Measurements from ENCODE around the gene PFN3.

The PFN3 gene

DNA sequence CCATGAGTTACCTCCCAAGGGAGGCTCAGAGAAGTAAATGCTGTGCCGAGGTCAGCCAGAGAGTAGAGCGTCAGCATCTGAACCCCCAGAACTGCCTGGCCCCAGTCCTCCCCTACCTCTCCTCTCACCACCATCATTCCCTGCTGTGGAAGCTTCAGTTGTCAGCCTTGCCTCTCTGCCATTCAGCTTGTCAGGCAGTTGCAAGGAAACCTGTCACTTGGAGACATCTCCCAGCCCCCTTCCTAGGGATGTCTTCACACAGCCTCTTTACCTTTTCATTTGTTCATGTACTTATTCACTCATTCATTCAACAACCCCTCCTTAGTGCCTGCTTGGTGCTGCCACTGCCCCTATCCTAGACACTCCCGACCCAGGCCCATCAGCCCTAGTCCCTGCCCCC, 40.6 kb downstream of the PFN3 start:
- Histone ChIP-seq H3K23ac (ENCODE audit: low read length) (no peak overlapping the region), H4K5ac (ENCODE audit: low read length) (no peak overlapping the region), H2AK5ac (ENCODE audit: low read length) (no peak overlapping the region), H3K4me3 (ENCODE audit: low read length) (no peak overlapping the region), H3K9ac (ENCODE audit: low read length) (no peak overlapping the region), H3K79me1 (ENCODE audit: low read length) (no peaks in the 10 kb centered on the region), H3K79me2 (ENCODE audit: control insufficient read depth, insufficient read depth, low read length) (no peaks in the 10 kb centered on the region), H3K27me3 (ENCODE audit: insufficient read depth, low read length, poor library complexity) (no peaks in the 10 kb centered on the region), H3K4me1 (ENCODE audit: control insufficient read depth, low read depth, low read length) (no peaks in the 10 kb centered on the region), H2BK120ac (ENCODE audit: low read depth, low read length) (no peak overlapping the region), H2BK5ac (ENCODE audit: low read length) (no peak overlapping the region), H3K56ac (ENCODE audit: low read length) (no peak overlapping the region), H3K4ac (ENCODE audit: low read depth, low read length) (no peak overlapping the region), H3K27ac (ENCODE audit: low read depth, low read length) (no peak overlapping the region), H4K8ac (ENCODE audit: low read depth, low read length) (no peak overlapping the region), H3K36me3 (ENCODE audit: control insufficient read depth, insufficient read depth, low read length) (no peaks in the 10 kb centered on the region), H3K4me2 (ENCODE audit: low read length) (no peak overlapping the region), H2BK15ac (replicated peaks; ENCODE audit: low read depth) (no peak overlapping the region), H3K18ac (ENCODE audit: low read length) (no peak overlapping the region)
- no peak for DNase-seq
- no CpG with 5 or more reads among the region's 3 CpGs for WGBS (ENCODE audit: extremely low coverage, insufficient coverage, low lambda C conversion rate)

DNA sequence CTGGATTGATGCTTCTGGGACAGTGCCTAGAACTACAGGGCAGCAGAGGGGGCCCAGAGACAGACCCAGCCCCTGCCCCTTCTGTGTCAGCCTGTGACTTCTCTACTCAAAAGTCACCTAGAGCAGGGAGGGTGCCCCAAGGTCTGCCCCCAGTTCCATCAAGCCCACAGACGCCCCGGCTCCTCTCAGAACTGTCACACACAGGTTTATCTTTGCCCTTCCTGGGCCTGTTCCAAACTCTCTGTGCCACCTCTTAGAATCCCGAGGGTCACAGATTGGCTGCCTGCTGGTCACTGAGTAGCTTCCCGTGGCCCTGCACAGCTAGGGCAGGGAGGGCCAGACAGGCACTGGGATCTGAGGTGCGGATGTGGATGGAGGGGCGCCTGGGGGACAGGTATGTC, 41.0 kb downstream of the PFN3 start:
- Histone ChIP-seq H2AK5ac (ENCODE audit: low read length) (no peak overlapping the region), H3K79me2 (ENCODE audit: control insufficient read depth, insufficient read depth, low read length) (no peaks in the 10 kb centered on the region), H2BK120ac (ENCODE audit: low read depth, low read length) (no peak overlapping the region), H3K27ac (ENCODE audit: low read depth, low read length) (no peak overlapping the region), H4K5ac (ENCODE audit: low read length) (no peak overlapping the region), H3K56ac (ENCODE audit: low read length) (no peak overlapping the region), H3K23ac (ENCODE audit: low read length) (no peak overlapping the region), H3K79me1 (ENCODE audit: low read length) (no peaks in the 10 kb centered on the region), H3K36me3 (ENCODE audit: control insufficient read depth, insufficient read depth, low read length) (no peaks in the 10 kb centered on the region), H3K18ac (ENCODE audit: low read length) (no peak overlapping the region), H3K4me1 (ENCODE audit: control insufficient read depth, low read depth, low read length) (no peaks in the 10 kb centered on the region), H3K9ac (ENCODE audit: low read length) (no peak overlapping the region), H4K8ac (ENCODE audit: low read depth, low read length) (no peak overlapping the region), H3K4ac (ENCODE audit: low read depth, low read length) (no peak overlapping the region), H3K4me2 (ENCODE audit: low read length) (no peak overlapping the region), H3K4me3 (ENCODE audit: low read length) (no peak overlapping the region), H2BK5ac (ENCODE audit: low read length) (no peak overlapping the region), H2BK15ac (replicated peaks; ENCODE audit: low read depth) (no peak overlapping the region), H3K27me3 (ENCODE audit: insufficient read depth, low read length, poor library complexity) (no peaks in the 10 kb centered on the region)
- WGBS (ENCODE audit: extremely low coverage, insufficient coverage, low lambda C conversion rate), result no CpG with 5 or more reads among the region's 6 CpGs
- DNase-seq, result no peak

DNA sequence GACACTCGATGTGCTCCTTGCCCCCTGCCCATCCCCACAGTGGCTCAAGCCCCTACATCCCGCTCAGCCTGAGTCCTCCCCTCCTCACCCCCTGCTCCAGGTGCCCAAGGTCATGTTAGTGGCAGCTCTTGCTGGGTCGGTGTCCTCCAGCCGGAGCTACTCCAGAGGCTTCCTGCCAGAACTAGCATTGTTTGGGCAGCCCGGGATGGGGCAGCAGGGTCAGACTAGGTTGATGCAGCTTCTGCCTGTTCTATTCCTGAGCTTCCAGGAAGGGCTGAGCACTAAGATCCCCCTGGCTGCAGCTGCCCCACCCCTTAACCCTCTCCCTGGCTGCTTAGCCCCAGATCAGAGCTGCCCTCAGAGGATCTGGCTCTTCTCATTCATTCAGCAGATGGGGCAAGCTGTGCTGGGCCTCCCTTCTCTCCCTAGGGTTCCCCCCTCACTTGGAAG, 42.1 kb downstream of the PFN3 start:
- Histone ChIP-seq H2AK5ac (ENCODE audit: low read length) (no peak overlapping the region), H4K8ac (ENCODE audit: low read depth, low read length) (no peak overlapping the region), H2BK5ac (ENCODE audit: low read length) (no peak overlapping the region), H4K5ac (ENCODE audit: low read length) (no peak overlapping the region), H3K27me3 (ENCODE audit: insufficient read depth, low read length, poor library complexity) (no peaks in the 10 kb centered on the region), H3K18ac (ENCODE audit: low read length) (no peak overlapping the region), H3K36me3 (ENCODE audit: control insufficient read depth, insufficient read depth, low read length) (no peaks in the 10 kb centered on the region), H2BK15ac (replicated peaks; ENCODE audit: low read depth) (no peak overlapping the region), H3K56ac (ENCODE audit: low read length) (no peak overlapping the region), H3K27ac (ENCODE audit: low read depth, low read length) (no peak overlapping the region), H3K4me2 (ENCODE audit: low read length) (no peak overlapping the region), H3K4me3 (ENCODE audit: low read length) (no peak overlapping the region), H3K23ac (ENCODE audit: low read length) (no peak overlapping the region), H3K9ac (ENCODE audit: low read length) (no peak overlapping the region), H3K4me1 (ENCODE audit: control insufficient read depth, low read depth, low read length) (no peaks in the 10 kb centered on the region), H3K79me2 (ENCODE audit: control insufficient read depth, insufficient read depth, low read length) (no peaks in the 10 kb centered on the region), H3K4ac (ENCODE audit: low read depth, low read length) (no peak overlapping the region), H3K79me1 (ENCODE audit: low read length) (no peaks in the 10 kb centered on the region), H2BK120ac (ENCODE audit: low read depth, low read length) (no peak overlapping the region)
- no CpG with 5 or more reads among the region's 5 CpGs for WGBS (ENCODE audit: extremely low coverage, insufficient coverage, low lambda C conversion rate)
- DNase-seq, result no peak

DNA sequence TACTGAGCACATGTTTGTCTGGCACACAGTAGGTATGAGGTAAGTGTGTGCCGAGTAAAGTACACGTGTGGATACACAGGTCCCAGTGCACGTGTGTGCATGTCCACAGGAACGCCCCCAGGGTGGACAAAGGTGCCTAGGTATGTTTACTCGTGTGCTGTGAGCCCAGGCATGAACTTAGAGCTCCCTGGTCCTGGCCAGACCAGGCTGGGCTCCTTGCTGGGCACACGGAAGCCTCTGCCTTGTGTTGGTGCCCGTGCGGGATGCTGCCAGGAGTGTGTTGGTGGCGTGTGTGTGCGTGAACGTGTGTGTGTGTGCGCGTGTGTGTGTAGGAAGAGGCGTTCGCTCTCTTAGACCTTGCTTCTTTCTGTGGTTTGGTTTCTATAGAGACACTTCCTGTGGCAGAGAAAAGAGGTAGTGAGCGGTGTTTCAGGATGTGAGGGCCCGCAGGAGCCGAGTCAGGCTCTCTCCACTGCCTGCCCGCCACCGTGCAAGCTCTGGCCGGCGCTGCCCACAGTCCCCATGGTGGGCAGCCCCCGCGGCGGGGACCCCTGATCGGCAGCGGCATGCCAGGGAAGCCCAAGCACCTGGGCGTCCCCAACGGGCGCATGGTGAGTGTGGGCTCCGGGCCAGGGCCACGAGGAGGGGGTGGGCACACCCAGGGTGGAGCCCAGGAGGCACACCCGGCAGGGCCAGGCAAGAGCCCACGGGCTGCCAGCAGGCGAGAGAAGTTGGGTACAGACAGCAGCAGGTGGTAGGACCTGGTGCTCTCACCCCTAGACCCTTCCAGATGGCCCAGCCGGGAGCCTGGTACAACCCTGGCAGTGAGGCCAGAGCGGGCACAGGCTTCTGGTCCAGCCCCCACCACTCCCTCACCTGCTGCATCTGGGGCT, 42.8 kb downstream of the PFN3 start, which contains the start of gene RGS14:
TSS of gene RGS14 (plus strand) at position 466 of the 893 bp plus-strand sequence. CDS start at position 567, 101 bp downstream.
- Histone ChIP-seq H2BK5ac (ENCODE audit: low read length) (no peak within 1 kb of the TSS), H3K9ac (ENCODE audit: low read length) (no peak within 1 kb of the TSS)
- whole genome bisulfite sequencing (ENCODE audit: extremely low coverage, insufficient coverage, low lambda C conversion rate), result no CpG with 5 or more reads among the region's 37 CpGs

DNA sequence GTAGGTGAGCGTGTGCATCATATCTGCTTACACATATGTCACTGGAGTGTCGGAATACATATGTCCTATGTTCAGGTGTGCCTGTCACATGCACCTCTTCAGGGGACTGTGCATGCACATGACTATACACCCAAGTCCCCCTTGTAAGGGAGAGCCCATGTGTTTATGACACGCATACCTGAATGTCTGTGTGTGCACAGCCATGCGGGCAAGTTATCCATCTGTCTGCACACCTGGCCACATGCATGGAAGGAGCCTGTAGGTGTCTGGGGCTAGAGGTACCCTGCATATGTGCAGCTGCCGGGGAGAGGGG, 43.4 kb downstream of the PFN3 start:
- Histone ChIP-seq H3K79me1 (ENCODE audit: low read length) (no peaks in the 10 kb centered on the region), H2BK120ac (ENCODE audit: low read depth, low read length) (no peak overlapping the region), H3K79me2 (ENCODE audit: control insufficient read depth, insufficient read depth, low read length) (no peaks in the 10 kb centered on the region), H3K4ac (ENCODE audit: low read depth, low read length) (no peak overlapping the region), H3K27ac (ENCODE audit: low read depth, low read length) (no peak overlapping the region), H4K8ac (ENCODE audit: low read depth, low read length) (no peak overlapping the region), H2AK5ac (ENCODE audit: low read length) (no peak overlapping the region), H3K9ac (ENCODE audit: low read length) (no peak overlapping the region), H3K4me3 (ENCODE audit: low read length) (no peak overlapping the region), H3K4me1 (ENCODE audit: control insufficient read depth, low read depth, low read length) (no peaks in the 10 kb centered on the region), H3K4me2 (ENCODE audit: low read length) (no peak overlapping the region), H3K23ac (ENCODE audit: low read length) (no peak overlapping the region), H4K5ac (ENCODE audit: low read length) (no peak overlapping the region), H3K36me3 (ENCODE audit: control insufficient read depth, insufficient read depth, low read length) (no peaks in the 10 kb centered on the region), H3K18ac (ENCODE audit: low read length) (no peak overlapping the region), H3K27me3 (ENCODE audit: insufficient read depth, low read length, poor library complexity) (no peaks in the 10 kb centered on the region), H3K56ac (ENCODE audit: low read length) (no peak overlapping the region), H2BK5ac (ENCODE audit: low read length) (no peak overlapping the region), H2BK15ac (replicated peaks; ENCODE audit: low read depth) (no peak overlapping the region)
- no peak for DNase-seq
- no CpG with 5 or more reads among the region's 5 CpGs for WGBS (ENCODE audit: extremely low coverage, insufficient coverage, low lambda C conversion rate)

More for the DNA sequence above, 42.8 kb downstream of the PFN3 start, which contains the start of gene RGS14:
- no peak for DNase-seq
- no peaks in the 10 kb centered on the region for H3K4me1 ChIP-seq (ENCODE audit: control insufficient read depth, low read depth, low read length)
- no peaks in the 10 kb centered on the region for H3K79me2 ChIP-seq (ENCODE audit: control insufficient read depth, insufficient read depth, low read length)
- no peaks in the 10 kb centered on the region for H3K27me3 ChIP-seq (ENCODE audit: insufficient read depth, low read length, poor library complexity)
- H3K79me1 ChIP-seq (ENCODE audit: low read length), result no peaks in the 10 kb centered on the region
- H3K56ac ChIP-seq (ENCODE audit: low read length), result no peak within 1 kb of the TSS
- H4K5ac ChIP-seq (ENCODE audit: low read length), result no peak within 1 kb of the TSS
- no peak within 1 kb of the TSS for H3K27ac ChIP-seq (ENCODE audit: low read depth, low read length)
- H3K4me2 ChIP-seq (ENCODE audit: low read length), result no peak within 1 kb of the TSS
- H3K36me3 ChIP-seq (ENCODE audit: control insufficient read depth, insufficient read depth, low read length), result no peaks in the 10 kb centered on the region
- H3K4ac ChIP-seq (ENCODE audit: low read depth, low read length), result no peak within 1 kb of the TSS
- H4K8ac ChIP-seq (ENCODE audit: low read depth, low read length), result no peak within 1 kb of the TSS
- H3K23ac ChIP-seq (ENCODE audit: low read length), result no peak within 1 kb of the TSS
- H3K4me3 ChIP-seq (ENCODE audit: low read length), result no peak within 1 kb of the TSS
- H2BK15ac ChIP-seq (replicated peaks; ENCODE audit: low read depth), result no peak within 1 kb of the TSS
- no peak within 1 kb of the TSS for H3K18ac ChIP-seq (ENCODE audit: low read length)
- H2BK120ac ChIP-seq (ENCODE audit: low read depth, low read length), result no peak within 1 kb of the TSS
- no peak within 1 kb of the TSS for H2AK5ac ChIP-seq (ENCODE audit: low read length)

DNA sequence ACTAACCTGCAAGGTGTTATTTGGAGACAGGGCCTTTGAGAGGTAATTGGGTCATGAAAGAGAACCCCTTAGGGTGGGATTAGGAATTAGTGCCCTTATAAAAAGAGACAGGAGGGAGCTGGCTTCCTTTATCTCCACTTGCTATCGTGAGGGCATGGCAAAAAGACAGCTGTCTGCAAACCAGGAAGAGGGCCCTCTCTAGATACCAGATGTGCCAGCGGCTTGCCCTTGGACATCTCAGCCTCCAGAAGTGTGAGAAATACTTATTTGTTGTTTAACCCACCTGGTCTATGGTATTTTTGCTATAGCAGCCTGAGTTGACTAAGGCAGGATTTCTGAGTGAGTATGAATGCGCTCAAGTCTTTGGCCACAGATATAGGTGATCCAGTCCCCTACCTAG, 43.7 kb downstream of the PFN3 start:
- no peak overlapping the region for H3K4ac ChIP-seq (ENCODE audit: low read depth, low read length)
- H3K27ac ChIP-seq (ENCODE audit: low read depth, low read length), result no peak overlapping the region
- H2AK5ac ChIP-seq (ENCODE audit: low read length), result no peak overlapping the region
- H3K27me3 ChIP-seq (ENCODE audit: insufficient read depth, low read length, poor library complexity), result no peaks in the 10 kb centered on the region
- no peak for DNase-seq
- no peak overlapping the region for H3K9ac ChIP-seq (ENCODE audit: low read length)
- H3K4me2 ChIP-seq (ENCODE audit: low read length), result no peak overlapping the region
- H3K18ac ChIP-seq (ENCODE audit: low read length), result no peak overlapping the region
- no CpG with 5 or more reads among the region's 3 CpGs for WGBS (ENCODE audit: extremely low coverage, insufficient coverage, low lambda C conversion rate)
- H2BK5ac ChIP-seq (ENCODE audit: low read length), result no peak overlapping the region
- no peak overlapping the region for H2BK15ac ChIP-seq (replicated peaks; ENCODE audit: low read depth)
- H4K5ac ChIP-seq (ENCODE audit: low read length), result no peak overlapping the region
- no peak overlapping the region for H4K8ac ChIP-seq (ENCODE audit: low read depth, low read length)
- no peak overlapping the region for H3K23ac ChIP-seq (ENCODE audit: low read length)
- no peaks in the 10 kb centered on the region for H3K79me1 ChIP-seq (ENCODE audit: low read length)
- H2BK120ac ChIP-seq (ENCODE audit: low read depth, low read length), result no peak overlapping the region
- H3K4me1 ChIP-seq (ENCODE audit: control insufficient read depth, low read depth, low read length), result no peaks in the 10 kb centered on the region
- H3K4me3 ChIP-seq (ENCODE audit: low read length), result no peak overlapping the region
- H3K56ac ChIP-seq (ENCODE audit: low read length), result no peak overlapping the region
- H3K79me2 ChIP-seq (ENCODE audit: control insufficient read depth, insufficient read depth, low read length), result no peaks in the 10 kb centered on the region
- no peaks in the 10 kb centered on the region for H3K36me3 ChIP-seq (ENCODE audit: control insufficient read depth, insufficient read depth, low read length)

Data from mesendoderm (in vitro differentiated cells).